Keratinocyte (primary cell): ENCODE data around the gene TRMO.

ENCODE experiments used
- CTCF ChIP-seq, 3 experiments: IDR thresholded peaks in 1 of 3; conservative IDR thresholded peaks in 1 of 3; optimal IDR thresholded peaks in 1 of 3; 2 replicates in 2 of 3; 3 replicates in 1 of 3; pipeline versions ENCODE3 to v1.5.1; 2011; ENCODE audit warnings: low read length in 3 of 3, mild to moderate bottlenecking in 3 of 3, moderate library complexity in 2 of 3, control low read depth in 1 of 3, inconsistent platforms in 1 of 3; ENCODE audit not compliant: insufficient read depth in 2 of 3; ENCODE audit errors: extremely low read depth in 1 of 3
- EZH2 ChIP-seq: IDR thresholded peaks from one replicate; pipeline ENCODE4 v1.6.1; 2012; ENCODE audit warnings: inconsistent platforms, mild to moderate bottlenecking, low read length, moderate library complexity

- TF ChIP-seq CTCF (optimal IDR thresholded peaks at IDR 0.05 in 1 of 3, IDR thresholded peaks at IDR 0.05 in 1 of 3, conservative IDR thresholded peaks at IDR 0.05 in 1 of 3; ENCODE audit: extremely low read depth in 1 of 3, insufficient read depth in 2 of 3, low read length in 3 of 3) (no peak), EZH2 (no peak)
Observed at GRCh38 chr9:97868859-97869258, 53.4 kb downstream of the TRMO start.
